Heart left ventricle (tissue), 13 donors: Measurements from ENCODE around the gene SLBP.

Source experiments
- POLR2A ChIP-seq, 2 donors: fragments of 450-650 bp; IDR thresholded peaks; one replicate each; pipeline ENCODE4 v1.6.1; 2017; ENCODE audit warnings: antibody characterized with exemption in 2 of 2, mild to moderate bottlenecking in 2 of 2, moderate library complexity in 2 of 2
- TF ChIP-seq, protein P1 (sequence below), 12 donors: fragments of 200-600 bp; sonication (generic) in 4 of 12; IDR thresholded peaks; one replicate each; pipeline versions ENCODE4 v1.5.0 to v1.8.0; 2018 to 2022; ENCODE audit warnings: antibody characterized with exemption in 12 of 12, mild to moderate bottlenecking in 5 of 12
- donor health status: ischemic (EF 13 %, LVEDD 7.1; RV severe dilation, severe dysfunction).
- donor health status: DM: no; HTN: yes; CAD: no.
- donor health status: DM: no; HTN: no; CAD: no.
- donor health status: ischemic (EF 25% LVEDD 6.9; RV normal size, moderate dysfunction).
- donor health status: ischemic (EF 25% LVEDD 5.7; RV mildly dilated, moderate dysfunction).
- donor health status: ischemic (EF 35%, LVEDD 5.7; RV mildly dilated, moderate dysfunction).
- donor health status: nonischemic (EF 11% LVEDD 7.7; RV severe dilation, severe dysfunction).
- donor health status: DM: yes; HTN: yes; CAD: no.
- donor health status: PGD.
- donor health status: ischemic (EF 29% LVEDD 5.4; RV normal size, mild dysfunction).
- donor health status: nonischemic (EF 23%, LVEDD 6.1; RV moderate dilation, normal function).

DNA sequence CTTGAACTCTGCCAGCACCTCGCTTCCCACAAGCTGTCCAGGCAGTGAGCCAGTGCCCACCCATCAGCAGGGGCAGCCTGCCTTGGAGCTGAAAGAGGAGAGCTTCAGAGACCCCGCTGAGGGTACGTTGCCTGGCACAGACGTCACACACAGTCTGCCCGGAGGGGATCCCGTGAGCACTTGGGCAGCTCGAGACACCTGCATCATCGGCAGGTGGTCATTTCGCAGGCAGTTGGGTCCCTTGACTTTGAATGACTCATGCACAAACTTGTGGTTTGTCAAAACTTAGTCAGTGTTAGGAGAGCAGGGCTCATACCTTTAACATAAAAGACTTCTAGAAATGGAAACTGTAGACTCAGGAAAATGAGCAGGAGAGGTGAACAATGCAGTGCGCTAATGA is 19.1 kb upstream of the SLBP start:
- TF ChIP-seq, protein P1, sequence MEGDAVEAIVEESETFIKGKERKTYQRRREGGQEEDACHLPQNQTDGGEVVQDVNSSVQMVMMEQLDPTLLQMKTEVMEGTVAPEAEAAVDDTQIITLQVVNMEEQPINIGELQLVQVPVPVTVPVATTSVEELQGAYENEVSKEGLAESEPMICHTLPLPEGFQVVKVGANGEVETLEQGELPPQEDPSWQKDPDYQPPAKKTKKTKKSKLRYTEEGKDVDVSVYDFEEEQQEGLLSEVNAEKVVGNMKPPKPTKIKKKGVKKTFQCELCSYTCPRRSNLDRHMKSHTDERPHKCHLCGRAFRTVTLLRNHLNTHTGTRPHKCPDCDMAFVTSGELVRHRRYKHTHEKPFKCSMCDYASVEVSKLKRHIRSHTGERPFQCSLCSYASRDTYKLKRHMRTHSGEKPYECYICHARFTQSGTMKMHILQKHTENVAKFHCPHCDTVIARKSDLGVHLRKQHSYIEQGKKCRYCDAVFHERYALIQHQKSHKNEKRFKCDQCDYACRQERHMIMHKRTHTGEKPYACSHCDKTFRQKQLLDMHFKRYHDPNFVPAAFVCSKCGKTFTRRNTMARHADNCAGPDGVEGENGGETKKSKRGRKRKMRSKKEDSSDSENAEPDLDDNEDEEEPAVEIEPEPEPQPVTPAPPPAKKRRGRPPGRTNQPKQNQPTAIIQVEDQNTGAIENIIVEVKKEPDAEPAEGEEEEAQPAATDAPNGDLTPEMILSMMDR (IDR thresholded peaks at IDR 0.05): no peak
- TF ChIP-seq POLR2A (IDR thresholded peaks at IDR 0.05): no peak
